Muscle of arm (tissue), 12 donors: ENCODE measurements around the gene KIAA2012. TPM values are rescaled to one million over a fixed set of nuclear protein-coding genes. Genes with fewer than 3 reads are reported as not detected.
"Not testable (repeated sequence)": the region's sequence is repeated elsewhere in the genome, so short reads cannot be mapped to it uniquely, and the experiment has no call there.

Experiments used
- DNase-seq: peaks from one replicate; pipeline ENCODE4 v3.0.0-alpha.2; 2013
- polyA plus RNA-seq, 12 donors: library from polyadenylated mRNA; unstranded; fragments of 120-200 nt; gene quantifications; one replicate each; pipeline ENCODE4 v1.2.1, GENCODE V29; 2013; ENCODE audit not compliant: insufficient read length in 12 of 12

The KIAA2012 gene
- polyA plus RNA-seq, 12 donors: 0.13 to 0.81 (median 0.24) TPM; not detected in 2

GRCh38 chr2:202114291-202114690 lies 41.2 kb downstream of the KIAA2012 start:
- DNase-seq: no peak

- DNase-seq: no peak
Measured at GRCh38 chr2:202114795-202115194, 41.7 kb downstream of the KIAA2012 start.

GRCh38 chr2:202115479-202115971 lies 42.5 kb downstream of the KIAA2012 start:
- DNase-seq: peak; percentile 48

- DNase-seq: no peak
Measured at GRCh38 chr2:202116691-202117090, 43.6 kb downstream of the KIAA2012 start.

GRCh38 chr2:202118168-202118567 lies 45.1 kb downstream of the KIAA2012 start:
- no peak for DNase-seq

GRCh38 chr2:202120828-202121227 lies 47.8 kb downstream of the KIAA2012 start:
- no peak for DNase-seq

GRCh38 chr2:202121532-202122162 lies 48.6 kb downstream of the KIAA2012 start:
- no peak for DNase-seq

- DNase-seq: no peak
Measured at GRCh38 chr2:202122163-202122540, 49.1 kb downstream of the KIAA2012 start.

- no peak for DNase-seq
Measured at GRCh38 chr2:202122980-202123720, 50.1 kb downstream of the KIAA2012 start.

GRCh38 chr2:202124286-202124685 lies 51.2 kb downstream of the KIAA2012 start:
- no peak for DNase-seq

- DNase-seq: no peak
Measured at GRCh38 chr2:202127687-202128331, 54.8 kb downstream of the KIAA2012 start.

GRCh38 chr2:202129841-202130240 lies 56.8 kb downstream of the KIAA2012 start:
- no peak for DNase-seq

GRCh38 chr2:202133200-202133908 lies 60.3 kb downstream of the KIAA2012 start:
- DNase-seq: no peak

- no peak for DNase-seq
Measured at GRCh38 chr2:202133909-202134265, 60.8 kb downstream of the KIAA2012 start.

GRCh38 chr2:202135091-202135874 lies 62.2 kb downstream of the KIAA2012 start:
- peak; percentile 94 for DNase-seq

- DNase-seq: not testable (repeated sequence)
Measured at GRCh38 chr2:202136039-202136438, 63.0 kb downstream of the KIAA2012 start.

GRCh38 chr2:202136526-202136925 lies 63.5 kb downstream of the KIAA2012 start:
- no peak for DNase-seq

- DNase-seq: no peak
Measured at GRCh38 chr2:202140522-202141252, 67.6 kb downstream of the KIAA2012 start.

GRCh38 chr2:202141329-202141947 lies 68.4 kb downstream of the KIAA2012 start:
- DNase-seq: no peak

GRCh38 chr2:202142540-202142939 lies 69.5 kb downstream of the KIAA2012 start:
- DNase-seq: no peak
